ENCODE data around the gene PAM. TPM values are rescaled to one million over a fixed set of nuclear protein-coding genes. Genes with fewer than 3 reads are reported as not detected.

The PAM gene
- total RNA-seq, 1 donor from 2014 or later = 267 TPM

DNA sequence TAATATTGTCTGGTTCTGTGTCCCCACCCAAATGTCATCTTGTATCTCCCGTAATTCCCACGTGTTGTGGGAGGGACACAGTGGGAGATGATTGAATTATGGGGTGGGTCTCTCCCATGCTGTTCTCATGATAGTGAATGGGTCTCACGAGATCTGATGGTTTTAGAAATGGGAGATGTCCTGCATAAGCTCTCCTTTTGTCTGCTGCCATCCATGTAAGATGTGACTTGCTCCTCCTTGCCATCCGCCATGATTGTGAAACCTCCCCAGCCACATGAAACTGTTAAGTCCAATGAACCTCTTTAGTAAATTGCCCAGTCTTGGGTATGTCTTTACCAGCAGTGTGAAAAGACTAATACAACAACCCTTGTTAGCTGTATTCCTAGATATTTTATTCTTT lies 320.3 kb downstream of the PAM start:
- peaks cover 53% of the 10 kb centered on the region for H3K9me3 Mint-ChIP-seq (ENCODE audit: unreplicated experiment)
- H3K36me3 Mint-ChIP-seq (ENCODE audit: unreplicated experiment) = no peaks in the 10 kb centered on the region
- DNase-seq (ENCODE audit: extremely low spot score, unreplicated experiment) = no peak
- H3K27ac Mint-ChIP-seq (ENCODE audit: unreplicated experiment) = no peak overlapping the region
- TF ChIP-seq, protein P1, sequence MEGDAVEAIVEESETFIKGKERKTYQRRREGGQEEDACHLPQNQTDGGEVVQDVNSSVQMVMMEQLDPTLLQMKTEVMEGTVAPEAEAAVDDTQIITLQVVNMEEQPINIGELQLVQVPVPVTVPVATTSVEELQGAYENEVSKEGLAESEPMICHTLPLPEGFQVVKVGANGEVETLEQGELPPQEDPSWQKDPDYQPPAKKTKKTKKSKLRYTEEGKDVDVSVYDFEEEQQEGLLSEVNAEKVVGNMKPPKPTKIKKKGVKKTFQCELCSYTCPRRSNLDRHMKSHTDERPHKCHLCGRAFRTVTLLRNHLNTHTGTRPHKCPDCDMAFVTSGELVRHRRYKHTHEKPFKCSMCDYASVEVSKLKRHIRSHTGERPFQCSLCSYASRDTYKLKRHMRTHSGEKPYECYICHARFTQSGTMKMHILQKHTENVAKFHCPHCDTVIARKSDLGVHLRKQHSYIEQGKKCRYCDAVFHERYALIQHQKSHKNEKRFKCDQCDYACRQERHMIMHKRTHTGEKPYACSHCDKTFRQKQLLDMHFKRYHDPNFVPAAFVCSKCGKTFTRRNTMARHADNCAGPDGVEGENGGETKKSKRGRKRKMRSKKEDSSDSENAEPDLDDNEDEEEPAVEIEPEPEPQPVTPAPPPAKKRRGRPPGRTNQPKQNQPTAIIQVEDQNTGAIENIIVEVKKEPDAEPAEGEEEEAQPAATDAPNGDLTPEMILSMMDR (IDR thresholded peaks at IDR 0.05) = no peak
- H3K4me3 Mint-ChIP-seq (ENCODE audit: unreplicated experiment) = no peak overlapping the region
- H3K27me3 Mint-ChIP-seq (ENCODE audit: unreplicated experiment) = no peaks in the 10 kb centered on the region
- no peaks in the 10 kb centered on the region for H3K4me1 Mint-ChIP-seq (ENCODE audit: unreplicated experiment)
